A549 (cell line): ENCODE measurements around the gene PSMF1. TPM values are rescaled to one million over a fixed set of nuclear protein-coding genes. Genes with fewer than 3 reads are reported as not detected.

Source experiments
- ATAC-seq, 2 experiments: fragments of 200-7000 bp in 1 of 2; fragments of >200 bp in 1 of 2; cut with Nextera tagmentation in 1 of 2; cut with Tn5 transposase in 1 of 2; 3 replicates each; pipeline versions ENCODE4 v1.8.0 to v1.9.1; 2018 to 2020; ENCODE audit warnings: mild to moderate bottlenecking in 1 of 2, moderate library complexity in 1 of 2
- CTCF ChIA-PET: fragments of 300-600 bp; sonication (Branson Sonifier 250); formaldehyde crosslinking; extraction: SDS; loops from one replicate; lab custom pipeline; 2021; ENCODE audit warnings: antibody characterized with exemption, inconsistent platforms; lab: Yijun Ruan, JAX
- POLR2A ChIA-PET: fragments of 350-600 bp; formaldehyde crosslinking; extraction: SDS; loops from one replicate; lab custom pipeline; 2021; ENCODE audit warnings: antibody characterized with exemption, inconsistent platforms; lab: Yijun Ruan, JAX
- DNase-seq, 2 experiments: peaks; one replicate each; pipeline versions ENCODE4 v3.0.0 to v3.0.0-alpha.2; 2011 to 2016; ENCODE audit warnings: low read depth in 1 of 2, low spot score in 1 of 2
- FAIRE-seq: peaks from 2 replicates; lab custom pipeline; 2011; peaks lifted over from hg19 to GRCh38; lab: Jason Lieb, UNC
- H3K27ac ChIP-seq, 2 experiments: fragments of >200 bp; sonication (Bioruptor Twin); formaldehyde crosslinking; 3 replicates each; pipeline ENCODE4 v1.5.1; 2016 to 2017
- H3K4me1 ChIP-seq: fragments of >200 bp; sonication (Bioruptor Twin); formaldehyde crosslinking; 3 replicates; pipeline ENCODE4 v1.6.1; 2016
- H3K4me2 ChIP-seq: fragments of >200 bp; sonication (Bioruptor Twin); formaldehyde crosslinking; 3 replicates; pipeline ENCODE4 v1.6.1; 2016
- H3K4me3 ChIP-seq: fragments of >200 bp; sonication (Bioruptor Twin); formaldehyde crosslinking; 3 replicates; pipeline ENCODE4 v1.5.1; 2016
- H3K9me3 ChIP-seq: fragments of >200 bp; sonication (Bioruptor Twin); formaldehyde crosslinking; 3 replicates; pipeline ENCODE4 v1.6.1; 2016
- BHLHE40 ChIP-seq: IDR thresholded peaks from 2 replicates; pipeline ENCODE4 v1.6.1; 2012; ENCODE audit warnings: low read depth, low read length, inconsistent platforms
- CBX2 ChIP-seq: fragments of 200-600 bp; sonication (generic); IDR thresholded peaks from 2 replicates; pipeline ENCODE4 v1.6.1; 2016; ENCODE audit warnings: low read depth, mild to moderate bottlenecking, borderline replicate concordance
- CHD4 ChIP-seq: fragments of 200-600 bp; sonication (generic); IDR thresholded peaks from 2 replicates; pipeline ENCODE4 v1.6.1; 2016; ENCODE audit warnings: antibody characterized with exemption, mild to moderate bottlenecking, borderline replicate concordance
- EHF ChIP-seq: fragments of 250-450 bp; sonication (Bioruptor Pico); IDR thresholded peaks from 2 replicates; pipeline ENCODE4 v1.5.0; 2020; ENCODE audit warnings: mild to moderate bottlenecking
- EHMT2 ChIP-seq: fragments of 200-600 bp; sonication (generic); IDR thresholded peaks from 2 replicates; pipeline ENCODE4 v1.6.1; 2016; ENCODE audit warnings: antibody characterized with exemption, low read depth, mild to moderate bottlenecking, moderate library complexity
- FOSB ChIP-seq: fragments of 250-450 bp; sonication (Bioruptor Pico); IDR thresholded peaks from 2 replicates; pipeline ENCODE4 v1.5.0; 2020; ENCODE audit warnings: mild to moderate bottlenecking, moderate library complexity
- FOXS1 ChIP-seq: fragments of 250-450 bp; sonication (Bioruptor Pico); IDR thresholded peaks from 2 replicates; pipeline ENCODE4 v1.5.0; 2020; ENCODE audit warnings: mild to moderate bottlenecking, moderate library complexity
- GATA3 ChIP-seq: IDR thresholded peaks from 2 replicates; pipeline ENCODE4 v1.6.1; 2012; ENCODE audit warnings: borderline replicate concordance
- HDAC2 ChIP-seq: fragments of 200-600 bp; sonication (generic); IDR thresholded peaks from 2 replicates; pipeline ENCODE4 v1.6.1; 2016
- HOXA7 ChIP-seq: fragments of 250-450 bp; sonication (Bioruptor Pico); IDR thresholded peaks from 2 replicates; pipeline ENCODE4 v1.5.0; 2020; ENCODE audit warnings: mild to moderate bottlenecking, moderate library complexity
- JUN ChIP-seq, 2 experiments: fragments of >200 bp; sonication (Bioruptor Twin); formaldehyde crosslinking; IDR thresholded peaks; 2 replicates in 1 of 2; 3 replicates in 1 of 2; pipeline ENCODE4 v1.6.1; 2016 to 2017
- KDM1A ChIP-seq: fragments of 200-600 bp; sonication (generic); IDR thresholded peaks from 2 replicates; pipeline ENCODE4 v1.6.1; 2016; ENCODE audit warnings: low read depth, mild to moderate bottlenecking
- KDM5A ChIP-seq: fragments of 200-600 bp; sonication (generic); IDR thresholded peaks from 2 replicates; pipeline ENCODE4 v1.6.1; 2016; ENCODE audit warnings: antibody characterized with exemption, mild to moderate bottlenecking
- NFE2L2 ChIP-seq: fragments of 150-350 bp; conservative IDR thresholded peaks from 2 replicates; pipeline ENCODE4 v1.6.1; 2014; ENCODE audit warnings: low read length
- PHF8 ChIP-seq: fragments of 200-600 bp; sonication (generic); IDR thresholded peaks from 2 replicates; pipeline ENCODE4 v1.6.1; 2016; ENCODE audit warnings: low read depth, mild to moderate bottlenecking, antibody characterized with exemption, moderate library complexity, borderline replicate concordance
- POLR2A ChIP-seq: IDR thresholded peaks from 2 replicates; pipeline ENCODE4 v1.6.1; 2012; ENCODE audit warnings: mild to moderate bottlenecking, low read length
- RAD21 ChIP-seq, 2 experiments: fragments of >200 bp in 1 of 2; sonication (Bioruptor Twin) in 1 of 2; formaldehyde crosslinking in 1 of 2; IDR thresholded peaks in 1 of 2; conservative IDR thresholded peaks in 1 of 2; 2 replicates in 1 of 2; 3 replicates in 1 of 2; pipeline ENCODE4 v1.6.1; 2012 to 2018; ENCODE audit warnings: inconsistent platforms in 1 of 2
- RARB ChIP-seq: fragments of 250-450 bp; sonication (Bioruptor Pico); IDR thresholded peaks from 2 replicates; pipeline ENCODE4 v1.8.0; 2021; ENCODE audit warnings: mild to moderate bottlenecking, moderate library complexity
- RFX5 ChIP-seq: fragments of 450-650 bp; IDR thresholded peaks from 2 replicates; pipeline ENCODE4 v1.7.1; 2014; ENCODE audit warnings: antibody characterized with exemption, mild to moderate bottlenecking, moderate library complexity
- SMC3 ChIP-seq: fragments of >200 bp; sonication (Bioruptor Twin); formaldehyde crosslinking; IDR thresholded peaks from 3 replicates; pipeline ENCODE4 v1.6.1; 2018; ENCODE audit warnings: inconsistent platforms
- ZFP36 ChIP-seq: fragments of 450-650 bp; IDR thresholded peaks from 2 replicates; pipeline ENCODE4 v1.6.1; 2014; ENCODE audit warnings: borderline replicate concordance; ENCODE audit not compliant: partially characterized antibody
- ZNF302 ChIP-seq: fragments of 250-450 bp; sonication (Bioruptor Pico); IDR thresholded peaks from 2 replicates; pipeline ENCODE4 v1.9.0; 2021; ENCODE audit warnings: inconsistent platforms, mild to moderate bottlenecking, moderate library complexity
- WGBS: methylation state at CpG from one replicate; pipeline ENCODE4 v1.1.6; 2017; ENCODE audit errors: missing lambda C conversion rate; 5-methylcytosine and 5-hydroxymethylcytosine counted together
- polyA plus RNA-seq, 4 experiments: library from polyadenylated mRNA; depleted of rRNA in 3 of 4; stranded (reverse); fragments of >200 nt; fragmentation: RNase III in 1 of 4; extraction: RNeasy Plus Mini Kit Qiagen cat#74134 plus additional on column Dnase treatment in 1 of 4; gene quantifications; 2 replicates in 3 of 4; 3 replicates in 1 of 4; pipeline ENCODE4 v1.2.3, GENCODE V29; 2011 to 2017
- TF ChIP-seq, protein P1 (sequence below): fragments of >200 bp; sonication (Bioruptor Twin); formaldehyde crosslinking; IDR thresholded peaks from 2 replicates; pipeline ENCODE4 v1.6.1; 2016
- TF ChIP-seq, protein P2 (sequence below): fragments of 200-600 bp; sonication (generic); IDR thresholded peaks from 2 replicates; pipeline ENCODE4 v1.6.1; 2016; ENCODE audit warnings: antibody characterized with exemption, mild to moderate bottlenecking, moderate library complexity
- TF ChIP-seq, protein P3 (sequence below): fragments of >200 bp; sonication (Bioruptor Twin); formaldehyde crosslinking; IDR thresholded peaks from 3 replicates; pipeline ENCODE4 v1.5.1; 2016
- TF ChIP-seq, protein P4 (sequence below): IDR thresholded peaks from 2 replicates; pipeline ENCODE4 v1.6.1; 2012

The PSMF1 gene
- polyA plus RNA-seq, 2 of the 4 experiments (the other 2 are of a cell fraction): 123 to 157 TPM

DNA sequence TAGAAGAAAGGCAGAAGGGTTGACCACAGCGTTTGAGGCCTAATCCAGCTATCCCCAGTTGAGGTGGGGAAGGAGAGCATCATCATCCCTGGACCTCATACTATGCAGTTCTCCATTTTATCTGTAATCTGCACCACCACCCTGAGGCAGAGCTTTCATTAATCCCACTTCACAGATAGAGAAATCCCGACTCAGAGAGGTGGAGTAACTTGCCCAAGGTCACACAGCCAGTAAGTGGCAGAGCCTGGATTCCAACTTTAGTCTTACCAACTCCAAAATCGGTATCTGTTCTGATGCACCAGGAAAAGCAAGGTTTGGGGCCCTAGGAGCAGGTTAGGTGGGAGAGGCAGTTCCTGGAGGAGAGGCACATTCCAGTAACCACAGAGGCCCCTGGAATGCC is 59.7 kb downstream of the PSMF1 start:
- CTCF ChIA-PET: interaction anchor here (0.7 to 10.6 kb wide), 7 partner anchors 7 to 289 kb away, joined by 3 to 91 read pairs (median 3); partner anchors contain the start of genes NSFL1C and TMEM74B
- H3K27ac ChIP-seq: no peak overlapping the region
- TF ChIP-seq NFE2L2: no peak
- peak; percentile 44 for TF ChIP-seq ZFP36
- ATAC-seq (no peak), DNase-seq (no peak), FAIRE-seq (no peak)
- H3K4me2 ChIP-seq: no peak overlapping the region
- 81% methylated on average over 3 of the region's 3 CpGs for WGBS
- H3K4me3 ChIP-seq: no peak overlapping the region
- POLR2A ChIA-PET: no interaction called here
- no peaks in the 10 kb centered on the region for H3K9me3 ChIP-seq
- peaks cover 7% of the 10 kb centered on the region; the same call in 1 of the 3 replicates for H3K4me1 ChIP-seq

DNA sequence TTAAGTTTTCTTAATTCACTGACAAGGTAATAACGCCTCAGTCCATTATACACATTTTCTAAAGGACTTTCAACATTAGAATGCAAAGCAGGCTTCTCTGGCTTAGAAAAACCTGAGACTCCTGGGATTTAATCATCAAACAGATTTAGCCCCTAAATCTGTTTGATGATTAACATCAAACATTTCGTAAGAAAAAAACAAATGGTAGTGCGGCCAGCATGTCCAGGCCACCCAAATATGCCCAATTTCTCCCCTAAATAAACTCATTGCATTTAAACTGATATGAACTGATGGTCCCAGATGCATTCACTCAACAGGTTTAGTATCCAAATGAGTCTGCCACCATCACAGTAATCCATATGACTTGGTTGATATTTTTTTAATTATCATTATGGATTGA is 60.2 kb downstream of the PSMF1 start:
- H3K9me3 ChIP-seq: no peaks in the 10 kb centered on the region
- ChIA-PET POLR2A (no interaction called here), CTCF (interaction anchor here (0.7 to 10.6 kb wide), 7 partner anchors 7 to 260 kb away, joined by 3 to 91 read pairs (median 3); partner anchors contain the start of gene TMEM74B)
- DNase-seq: no peak
- no peak overlapping the region for H3K4me3 ChIP-seq
- ATAC-seq: no peak
- WGBS: 74% methylated on average over 3 of the region's 3 CpGs
- peaks cover 7% of the 10 kb centered on the region; the same call in 1 of the 3 replicates for H3K4me1 ChIP-seq
- H3K27ac ChIP-seq: no peak overlapping the region
- no peak overlapping the region for H3K4me2 ChIP-seq
- FAIRE-seq: no peak
- TF ChIP-seq KDM5A (no peak), GATA3 (no peak), EHF (CRISPR knock-in tag) (no peak), SMC3 (no peak), ZNF302 (CRISPR knock-in tag) (no peak), HOXA7 (CRISPR knock-in tag) (no peak), EHMT2 (no peak)
- TF ChIP-seq, protein P1, sequence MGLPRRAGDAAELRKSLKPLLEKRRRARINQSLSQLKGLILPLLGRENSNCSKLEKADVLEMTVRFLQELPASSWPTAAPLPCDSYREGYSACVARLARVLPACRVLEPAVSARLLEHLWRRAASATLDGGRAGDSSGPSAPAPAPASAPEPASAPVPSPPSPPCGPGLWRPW: no peak
- TF ChIP-seq, protein P2, sequence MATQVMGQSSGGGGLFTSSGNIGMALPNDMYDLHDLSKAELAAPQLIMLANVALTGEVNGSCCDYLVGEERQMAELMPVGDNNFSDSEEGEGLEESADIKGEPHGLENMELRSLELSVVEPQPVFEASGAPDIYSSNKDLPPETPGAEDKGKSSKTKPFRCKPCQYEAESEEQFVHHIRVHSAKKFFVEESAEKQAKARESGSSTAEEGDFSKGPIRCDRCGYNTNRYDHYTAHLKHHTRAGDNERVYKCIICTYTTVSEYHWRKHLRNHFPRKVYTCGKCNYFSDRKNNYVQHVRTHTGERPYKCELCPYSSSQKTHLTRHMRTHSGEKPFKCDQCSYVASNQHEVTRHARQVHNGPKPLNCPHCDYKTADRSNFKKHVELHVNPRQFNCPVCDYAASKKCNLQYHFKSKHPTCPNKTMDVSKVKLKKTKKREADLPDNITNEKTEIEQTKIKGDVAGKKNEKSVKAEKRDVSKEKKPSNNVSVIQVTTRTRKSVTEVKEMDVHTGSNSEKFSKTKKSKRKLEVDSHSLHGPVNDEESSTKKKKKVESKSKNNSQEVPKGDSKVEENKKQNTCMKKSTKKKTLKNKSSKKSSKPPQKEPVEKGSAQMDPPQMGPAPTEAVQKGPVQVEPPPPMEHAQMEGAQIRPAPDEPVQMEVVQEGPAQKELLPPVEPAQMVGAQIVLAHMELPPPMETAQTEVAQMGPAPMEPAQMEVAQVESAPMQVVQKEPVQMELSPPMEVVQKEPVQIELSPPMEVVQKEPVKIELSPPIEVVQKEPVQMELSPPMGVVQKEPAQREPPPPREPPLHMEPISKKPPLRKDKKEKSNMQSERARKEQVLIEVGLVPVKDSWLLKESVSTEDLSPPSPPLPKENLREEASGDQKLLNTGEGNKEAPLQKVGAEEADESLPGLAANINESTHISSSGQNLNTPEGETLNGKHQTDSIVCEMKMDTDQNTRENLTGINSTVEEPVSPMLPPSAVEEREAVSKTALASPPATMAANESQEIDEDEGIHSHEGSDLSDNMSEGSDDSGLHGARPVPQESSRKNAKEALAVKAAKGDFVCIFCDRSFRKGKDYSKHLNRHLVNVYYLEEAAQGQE: no peak

DNA sequence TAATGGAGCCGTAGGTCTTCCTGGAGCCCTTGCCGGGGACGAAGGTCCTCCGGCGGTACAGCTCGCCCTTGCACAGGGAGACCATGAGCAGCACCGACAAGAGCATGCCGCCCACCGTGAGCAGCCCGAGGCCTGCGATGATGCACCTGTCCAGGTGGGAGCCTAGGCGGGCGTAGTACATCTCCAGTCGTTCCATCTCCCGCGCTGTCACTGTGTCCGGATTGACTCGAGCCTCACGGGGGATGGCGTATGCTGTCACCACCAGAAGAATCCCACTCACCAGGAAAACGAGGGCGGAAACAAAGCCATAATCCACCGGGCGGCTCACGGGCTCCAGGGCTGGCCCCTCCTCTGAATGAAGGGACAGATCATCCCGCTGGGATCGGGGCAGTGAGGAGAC is 62.5 kb downstream of the PSMF1 start:
- no peak for ATAC-seq

DNA sequence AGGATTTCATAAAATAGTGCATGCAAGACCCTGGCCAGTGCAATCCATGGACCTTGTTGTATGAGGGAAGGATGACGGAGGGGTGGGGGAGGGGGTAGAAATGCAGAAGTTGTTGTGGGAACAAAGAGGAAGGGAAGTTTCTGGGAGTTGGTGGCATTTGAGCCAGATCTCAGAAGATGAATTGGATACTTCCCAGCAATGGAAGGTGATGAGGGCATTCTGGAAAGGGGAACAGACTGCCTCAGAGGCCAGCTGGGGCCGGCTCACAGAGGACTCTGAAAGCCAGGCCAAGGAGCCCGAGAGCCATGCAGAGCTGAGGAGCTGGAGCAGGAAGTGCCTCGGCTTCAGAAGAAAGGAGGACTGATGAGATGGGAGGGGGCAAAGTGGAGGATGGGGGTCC is 63.7 kb downstream of the PSMF1 start:
- H3K9me3 ChIP-seq: no peaks in the 10 kb centered on the region
- H3K4me1 ChIP-seq: peaks cover 12% of the 10 kb centered on the region
- ChIA-PET CTCF (interaction anchor here (1.0 to 2.3 kb wide), 3 partner anchors 10 to 366 kb away, joined by 4 to 10 read pairs (median 4); no protein-coding TSS in a partner anchor), POLR2A (no interaction called here)
- FAIRE-seq (no peak), ATAC-seq (no peak)
- TF ChIP-seq, protein P3, sequence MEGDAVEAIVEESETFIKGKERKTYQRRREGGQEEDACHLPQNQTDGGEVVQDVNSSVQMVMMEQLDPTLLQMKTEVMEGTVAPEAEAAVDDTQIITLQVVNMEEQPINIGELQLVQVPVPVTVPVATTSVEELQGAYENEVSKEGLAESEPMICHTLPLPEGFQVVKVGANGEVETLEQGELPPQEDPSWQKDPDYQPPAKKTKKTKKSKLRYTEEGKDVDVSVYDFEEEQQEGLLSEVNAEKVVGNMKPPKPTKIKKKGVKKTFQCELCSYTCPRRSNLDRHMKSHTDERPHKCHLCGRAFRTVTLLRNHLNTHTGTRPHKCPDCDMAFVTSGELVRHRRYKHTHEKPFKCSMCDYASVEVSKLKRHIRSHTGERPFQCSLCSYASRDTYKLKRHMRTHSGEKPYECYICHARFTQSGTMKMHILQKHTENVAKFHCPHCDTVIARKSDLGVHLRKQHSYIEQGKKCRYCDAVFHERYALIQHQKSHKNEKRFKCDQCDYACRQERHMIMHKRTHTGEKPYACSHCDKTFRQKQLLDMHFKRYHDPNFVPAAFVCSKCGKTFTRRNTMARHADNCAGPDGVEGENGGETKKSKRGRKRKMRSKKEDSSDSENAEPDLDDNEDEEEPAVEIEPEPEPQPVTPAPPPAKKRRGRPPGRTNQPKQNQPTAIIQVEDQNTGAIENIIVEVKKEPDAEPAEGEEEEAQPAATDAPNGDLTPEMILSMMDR: no peak
- TF ChIP-seq NFE2L2: no peak
- TF ChIP-seq FOXS1: no peak
- no peak for TF ChIP-seq CHD4
- no peak for TF ChIP-seq FOSB (CRISPR knock-in tag)
- TF ChIP-seq ZFP36: no peak
- no peak for TF ChIP-seq HDAC2
- TF ChIP-seq BHLHE40: no peak
- no peak for TF ChIP-seq PHF8
- TF ChIP-seq ZNF302 (CRISPR knock-in tag): no peak
- no peak for TF ChIP-seq POLR2A
- TF ChIP-seq, protein P4, sequence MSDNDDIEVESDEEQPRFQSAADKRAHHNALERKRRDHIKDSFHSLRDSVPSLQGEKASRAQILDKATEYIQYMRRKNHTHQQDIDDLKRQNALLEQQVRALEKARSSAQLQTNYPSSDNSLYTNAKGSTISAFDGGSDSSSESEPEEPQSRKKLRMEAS: no peak
- TF ChIP-seq RFX5: no peak
- TF ChIP-seq JUN (IDR thresholded peaks at IDR 0.05): no peak
- no peak for TF ChIP-seq KDM1A
- no peak for TF ChIP-seq RAD21 (conservative IDR thresholded peaks at IDR 0.05 in 1 of 2, IDR thresholded peaks at IDR 0.05 in 1 of 2)
- TF ChIP-seq, all 56 proteins: peak for 0
- 88% methylated on average over 4 of the region's 4 CpGs for WGBS
- Histone ChIP-seq H3K27ac (no peak overlapping the region), H3K4me2 (no peak overlapping the region), H3K4me3 (no peak overlapping the region)
- no peak for DNase-seq

More for the DNA sequence above, 62.5 kb downstream of the PSMF1 start:
- TF ChIP-seq RARB (CRISPR knock-in tag) (no peak), CBX2 (no peak)
- no peaks in the 10 kb centered on the region for H3K9me3 ChIP-seq
- no peak overlapping the region for H3K4me3 ChIP-seq
- no peak for FAIRE-seq
- no peak overlapping the region for H3K4me2 ChIP-seq
- peaks cover 8% of the 10 kb centered on the region for H3K4me1 ChIP-seq
- no peak for DNase-seq
- no peak overlapping the region for H3K27ac ChIP-seq
- WGBS: 92% methylated on average over 17 of the region's 27 CpGs
- ChIA-PET POLR2A (no interaction called here), CTCF (interaction anchor here (1.1 to 2.3 kb wide), 6 partner anchors 9 to 365 kb away, joined by 3 to 10 read pairs (median 4); no protein-coding TSS in a partner anchor)
